ENCODE measurements around the gene TTC7B.

TTC7B gene

DNA sequence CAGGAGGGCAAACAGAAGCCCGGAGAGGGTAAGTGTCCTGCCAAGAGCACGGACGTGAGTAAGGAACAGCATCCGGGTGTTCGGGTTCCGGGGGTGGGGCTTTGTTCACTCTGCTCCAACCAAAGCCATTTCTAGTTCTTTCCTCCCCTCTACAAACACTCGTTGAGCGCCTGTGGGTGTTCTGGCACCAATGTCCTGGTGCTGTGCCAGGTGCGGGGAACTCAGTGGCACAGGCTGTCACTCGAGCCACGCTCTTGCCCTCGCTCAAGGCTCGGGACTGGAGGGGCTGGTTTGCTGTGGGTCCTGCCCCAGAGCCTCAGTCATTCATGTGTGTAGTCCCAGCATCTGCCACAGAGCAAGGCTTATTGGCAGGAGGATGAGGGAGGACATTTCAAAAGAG lies 261.9 kb downstream of the TTC7B start:
- DNase-seq: no peak

DNA sequence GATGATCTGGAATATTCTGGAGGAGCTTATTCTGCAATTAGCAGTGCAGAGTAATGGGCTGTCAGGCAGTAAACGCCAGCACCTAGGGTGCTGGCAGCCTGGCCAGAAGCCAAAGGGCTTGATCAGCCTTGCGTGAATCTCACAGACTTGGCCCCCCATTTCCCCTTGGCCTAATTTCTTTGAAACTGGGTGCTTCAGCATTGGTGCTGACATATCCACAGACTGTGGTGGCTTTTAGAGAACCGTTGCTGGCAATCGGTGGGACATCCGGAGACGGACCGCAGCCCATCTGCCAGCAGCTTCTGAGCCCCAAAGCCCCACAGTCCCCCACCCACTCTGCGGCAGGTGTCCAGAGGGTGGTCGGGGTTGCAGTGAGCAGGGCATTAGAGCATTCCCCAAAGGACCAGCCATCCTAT lies 262.3 kb downstream of the TTC7B start:
- DNase-seq: peak in 1 of 2 experiments; percentile 36

DNA sequence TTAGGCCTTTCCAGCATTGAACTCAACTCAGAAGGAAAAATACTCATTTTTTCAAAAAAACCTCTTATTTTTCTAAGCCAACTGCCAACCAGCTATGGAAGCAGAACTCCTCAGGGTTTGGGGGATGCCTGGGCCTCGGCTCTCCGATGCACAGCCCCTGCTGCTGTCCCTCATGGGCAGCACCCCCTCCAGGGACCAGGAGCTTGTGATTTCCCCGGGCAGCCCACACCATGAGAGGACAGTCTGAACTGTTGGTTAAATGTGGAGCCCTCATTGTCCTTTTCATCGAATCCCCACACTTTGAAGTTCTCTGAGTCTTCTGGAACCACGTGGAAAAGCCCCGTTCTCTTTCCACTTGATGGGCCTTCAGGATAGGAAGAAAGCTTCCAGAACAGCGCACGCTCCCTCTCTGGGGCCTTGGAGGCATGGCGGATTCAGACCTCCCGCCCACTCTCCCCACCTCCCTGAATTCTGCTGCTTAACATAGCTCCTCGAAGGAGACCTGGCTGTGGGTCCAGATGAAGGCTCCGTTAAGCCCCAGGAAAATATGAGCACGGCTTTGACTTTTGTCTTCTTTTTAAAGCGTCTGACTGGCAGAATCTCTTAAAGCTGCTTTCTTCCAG lies 262.8 kb downstream of the TTC7B start:
- DNase-seq: no peak

DNA sequence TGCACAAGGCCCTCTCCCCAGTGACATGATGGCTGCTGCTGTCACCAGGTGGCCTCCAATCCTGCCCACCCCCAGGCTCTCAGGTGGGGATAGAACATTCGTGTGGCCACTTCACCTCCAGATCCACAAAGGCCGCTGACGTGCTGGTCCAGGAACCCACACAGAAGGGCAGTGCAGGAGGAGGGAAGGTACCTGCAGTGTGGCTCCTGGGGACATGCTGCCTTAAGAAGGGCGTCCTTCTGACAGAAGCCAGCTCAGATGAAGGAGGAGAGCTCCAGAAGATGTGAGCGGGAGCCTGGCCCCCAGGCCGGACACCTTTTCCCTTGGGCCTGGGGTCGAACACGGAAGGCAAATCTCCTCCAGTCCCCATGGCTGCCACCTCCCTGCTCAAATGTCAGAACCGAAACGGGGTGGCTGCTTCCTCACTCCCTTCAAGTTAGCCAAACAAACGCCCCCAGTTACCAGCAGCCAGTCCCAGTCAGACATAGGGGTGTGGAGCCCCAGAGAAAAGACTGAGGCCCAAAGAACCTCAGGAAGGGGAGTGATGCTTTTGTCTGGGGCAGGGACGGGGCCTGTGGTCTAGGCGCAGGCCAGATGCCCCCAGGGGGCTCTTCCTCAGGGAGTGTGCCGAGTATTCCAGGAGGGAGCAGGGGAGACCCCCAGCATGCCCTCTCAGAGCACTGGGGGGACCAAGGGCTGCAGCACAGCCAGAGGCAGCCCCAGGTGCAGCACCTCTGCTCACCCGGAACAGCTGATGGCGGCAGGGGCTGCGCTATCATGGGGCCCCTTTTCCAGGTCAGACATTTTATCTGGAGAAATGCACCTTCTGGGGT lies 263.5 kb downstream of the TTC7B start:
- DNase-seq: no peak

DNA sequence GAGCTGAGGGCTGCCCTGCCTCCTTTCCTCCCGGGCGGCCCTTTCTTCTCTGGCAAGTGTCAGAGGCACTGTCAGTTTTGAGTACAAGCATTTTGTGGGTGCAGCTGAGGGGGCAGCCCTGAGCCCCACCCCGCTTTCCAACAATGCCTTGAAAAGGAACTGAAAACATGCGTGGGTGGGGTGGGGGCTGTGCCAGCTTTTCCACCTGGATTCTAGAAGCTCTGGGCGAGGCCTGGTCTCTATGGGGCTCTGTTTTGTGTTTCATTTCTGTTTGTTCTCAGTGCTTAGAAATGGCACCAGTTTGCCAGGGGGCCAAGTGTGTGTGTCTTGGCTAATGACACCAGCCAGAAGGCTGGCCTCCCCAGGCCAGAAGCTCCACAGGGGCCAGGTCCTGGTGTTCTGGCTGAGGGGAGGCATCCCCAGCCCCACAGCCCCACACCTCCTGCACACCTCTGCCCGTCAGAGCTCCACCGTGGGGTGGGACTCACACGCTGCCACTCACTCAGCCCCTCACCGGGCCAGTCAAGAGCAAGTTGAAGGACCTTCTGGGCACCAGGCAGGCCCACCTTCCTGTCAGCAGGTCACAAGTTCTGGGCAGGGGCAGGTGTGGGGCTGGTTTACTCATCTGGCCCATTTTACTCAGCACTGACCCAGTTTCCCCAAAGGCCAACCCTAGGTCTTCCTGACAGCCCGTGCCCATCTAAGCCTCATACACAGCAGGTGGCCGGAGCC lies 264.3 kb downstream of the TTC7B start:
- DNase-seq: no peak

DNA sequence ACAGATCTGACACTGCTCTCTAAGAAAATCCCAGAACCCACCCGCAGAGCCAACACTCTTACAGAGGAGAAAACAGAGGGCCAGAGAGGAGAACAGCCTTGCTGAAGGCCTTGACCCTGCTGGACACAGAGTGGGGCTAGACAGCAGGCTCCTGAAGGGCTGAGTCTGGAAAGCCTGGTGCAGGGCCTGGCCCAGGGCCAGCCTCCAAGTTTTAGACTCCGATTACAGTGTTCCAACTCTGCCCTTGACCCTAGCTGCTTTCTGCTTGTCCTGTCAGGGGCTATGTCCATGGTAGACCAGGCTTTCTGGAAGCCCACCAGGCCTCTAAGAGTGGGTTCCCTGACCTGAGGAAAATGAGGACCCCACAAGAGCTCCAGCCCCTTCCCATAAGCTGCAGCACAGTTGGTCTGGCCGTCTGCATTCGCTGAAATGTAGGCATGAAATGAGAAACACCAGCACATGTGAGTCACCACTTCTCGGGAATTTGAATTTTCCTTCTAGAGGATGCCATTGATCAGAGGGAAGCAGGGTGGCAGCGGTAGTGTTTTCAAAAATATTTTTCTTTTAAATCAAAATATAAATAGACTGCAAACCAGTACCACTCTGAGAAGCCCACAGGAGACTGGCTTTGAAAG lies 265.0 kb downstream of the TTC7B start:
- no peak for DNase-seq

DNA sequence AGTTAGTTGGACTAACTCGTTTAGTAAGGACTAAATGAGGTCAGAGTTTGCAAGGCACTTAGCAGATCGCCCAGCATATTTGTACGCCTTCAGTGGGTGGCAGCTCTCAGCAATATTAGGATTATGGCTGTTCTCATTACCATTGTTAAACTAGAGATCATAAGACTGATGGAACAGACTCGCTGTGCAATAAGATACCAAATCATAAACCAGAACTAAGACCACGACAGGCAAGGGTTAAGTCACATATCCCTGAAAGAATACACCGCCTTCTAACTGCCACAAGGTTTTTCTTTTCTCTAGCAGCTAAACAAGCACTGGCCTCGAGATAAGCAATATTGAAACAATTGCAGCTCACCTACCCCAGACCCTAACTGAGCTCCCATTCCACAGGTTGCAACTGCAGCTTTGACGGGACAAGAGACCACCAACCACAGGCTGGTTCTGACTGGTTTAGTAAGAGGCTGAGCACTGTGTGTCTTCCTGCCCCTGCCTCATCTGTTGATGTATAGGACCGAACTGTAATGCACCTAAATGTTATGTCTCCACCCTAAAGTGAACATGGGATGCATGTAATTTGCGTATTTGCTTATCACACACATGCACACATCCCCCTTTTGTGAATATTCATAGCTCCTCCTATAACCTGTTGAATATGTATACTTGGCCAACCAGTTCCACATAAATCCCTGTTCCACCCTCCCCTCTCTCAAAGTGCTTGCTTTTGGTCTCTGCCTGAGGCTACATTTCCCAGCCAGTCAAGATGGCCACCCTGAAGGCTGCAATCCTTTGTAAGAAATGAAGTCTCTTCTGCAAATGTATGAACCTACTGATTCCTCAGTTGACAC lies 266.2 kb downstream of the TTC7B start:
- DNase-seq: no peak

DNA sequence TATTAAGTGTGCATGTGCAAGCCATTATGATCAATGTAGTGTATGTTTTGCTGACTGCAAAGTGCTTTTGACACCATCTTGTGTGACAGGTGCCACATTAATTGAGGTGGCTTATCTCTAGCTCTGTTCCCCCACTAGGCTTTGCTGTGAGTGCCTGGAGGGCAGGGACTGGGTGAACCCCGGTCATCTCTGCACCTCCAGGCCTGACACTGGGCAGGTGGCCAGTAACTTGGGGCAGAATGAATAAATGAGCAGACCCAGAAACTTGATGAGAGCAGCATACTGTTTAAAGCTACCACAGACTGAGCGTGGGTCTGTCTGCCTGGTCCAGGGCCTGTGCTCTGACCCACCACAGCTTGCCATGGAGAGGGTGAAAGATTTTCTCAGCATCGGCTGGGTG lies 267.8 kb downstream of the TTC7B start:
- peak; percentile 48 to 86 for DNase-seq

DNA sequence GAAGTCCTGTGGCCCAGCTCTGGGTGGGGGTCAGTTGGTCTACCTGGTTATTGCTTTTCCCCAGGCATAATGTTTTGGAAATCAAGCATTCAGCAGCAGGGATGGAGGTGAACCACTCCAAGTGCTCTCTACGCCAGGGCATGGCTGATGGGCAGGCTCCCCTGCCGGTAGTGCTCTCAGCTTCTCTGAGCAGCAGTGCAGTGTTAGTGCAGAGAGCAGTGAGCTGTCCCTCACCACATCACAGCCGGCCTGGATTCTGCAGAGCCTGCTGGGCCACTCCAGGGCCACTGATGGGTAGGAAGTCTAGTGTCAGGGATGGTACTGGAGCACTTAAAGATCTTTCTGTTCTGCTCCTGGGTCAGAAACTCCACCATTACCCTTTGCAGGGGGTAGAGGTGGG lies 268.3 kb downstream of the TTC7B start:
- peak in 1 of 2 experiments; percentile 66 for DNase-seq

DNA sequence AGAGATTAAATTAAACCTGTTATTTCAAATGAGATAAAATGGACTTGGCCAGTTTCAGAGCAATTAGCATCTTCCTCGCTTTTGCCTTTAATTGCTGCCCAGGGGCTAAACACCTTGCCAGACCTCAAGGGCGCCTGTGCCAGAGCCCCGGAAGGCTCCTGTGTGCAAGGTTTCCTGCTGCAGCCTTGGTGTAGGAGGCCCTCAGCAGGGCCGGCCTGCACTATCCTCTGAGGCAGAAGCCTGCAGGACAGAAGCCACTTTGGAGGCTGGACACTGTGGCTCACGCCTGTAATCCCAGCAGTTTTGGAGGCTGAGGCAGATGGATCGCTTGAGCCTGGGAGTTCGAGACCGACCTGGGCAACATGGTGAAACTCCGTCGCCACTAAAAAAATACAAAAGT lies 269.0 kb downstream of the TTC7B start:
- DNase-seq: no peak

DNA sequence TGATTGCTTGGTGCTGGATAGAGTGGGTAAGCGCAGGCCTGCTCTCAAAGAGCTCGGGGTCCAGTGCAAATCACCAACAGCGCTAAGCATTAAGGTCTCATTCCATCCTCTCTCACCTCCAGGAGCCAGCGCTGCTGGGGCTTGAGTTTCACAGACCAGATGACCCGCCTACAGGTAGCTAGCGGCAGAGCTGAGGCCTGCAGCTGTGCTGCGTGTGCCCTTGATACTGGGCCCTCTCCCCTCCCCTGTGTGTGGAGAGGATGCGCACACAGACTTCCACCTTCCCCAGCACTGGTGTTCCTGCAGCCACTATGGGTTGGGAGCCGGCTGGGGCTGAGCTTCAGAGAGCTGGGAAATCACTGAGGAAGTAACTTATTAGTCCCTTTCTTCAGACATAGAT lies 269.5 kb downstream of the TTC7B start:
- DNase-seq: peak in 1 of 2 experiments; percentile 27

DNA sequence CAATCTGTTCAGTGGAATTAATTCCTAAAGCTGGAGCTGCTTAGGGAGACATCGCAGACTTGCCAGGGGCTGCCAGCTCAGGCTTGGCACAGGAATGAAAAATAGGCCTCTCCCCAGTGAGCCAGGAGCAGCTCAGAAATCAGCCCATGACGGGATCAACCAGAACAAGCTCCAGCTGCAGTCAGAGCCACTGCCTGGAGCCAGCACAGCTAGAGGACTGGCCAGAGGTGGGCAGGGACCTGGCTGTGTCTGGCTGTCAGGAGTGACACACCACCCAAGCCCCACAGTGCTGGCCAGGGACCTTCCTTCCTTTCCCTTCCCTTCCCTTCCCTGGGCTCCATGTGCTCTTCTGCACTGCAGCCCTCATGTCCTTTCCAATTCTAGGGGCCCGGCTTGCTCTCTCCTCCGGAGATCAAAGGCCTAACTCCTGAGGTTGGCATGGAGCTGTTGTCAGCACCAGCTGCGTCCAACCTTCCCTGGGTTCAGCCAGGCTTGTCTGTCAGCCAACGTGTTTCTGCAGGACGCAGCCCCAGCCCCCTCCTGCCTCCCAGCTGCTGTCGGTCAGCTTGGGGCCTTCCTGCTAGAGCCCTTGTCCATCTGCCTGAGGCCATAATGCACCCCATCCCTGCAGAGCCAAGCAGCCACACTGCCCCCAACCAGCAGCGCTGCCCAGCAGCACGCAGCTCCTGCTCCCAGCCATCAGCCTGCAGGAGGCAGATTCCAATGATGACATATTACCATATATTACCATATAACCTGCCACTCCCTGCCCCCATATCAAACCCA lies 270.1 kb downstream of the TTC7B start:
- peak in 1 of 2 experiments; percentile 24 for DNase-seq

DNA sequence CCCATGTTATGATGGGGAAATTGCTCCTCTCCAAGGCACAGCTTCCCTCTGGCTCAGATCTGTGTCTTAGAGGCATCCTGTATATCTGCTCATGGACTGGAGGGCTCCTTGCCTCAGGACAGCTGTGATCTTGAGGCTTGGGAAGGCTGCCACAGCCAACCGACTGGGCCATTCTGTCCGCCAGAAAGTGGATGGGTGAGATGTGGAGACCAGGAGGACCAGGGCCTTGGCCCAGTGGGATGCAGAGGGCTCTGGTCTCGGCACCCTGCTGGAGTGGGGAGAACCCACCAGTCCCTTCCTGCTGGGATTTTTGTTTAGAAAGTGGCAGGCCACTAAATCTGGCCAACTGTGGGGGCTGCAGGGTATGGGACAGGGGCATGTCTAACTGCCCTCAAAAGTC lies 270.8 kb downstream of the TTC7B start:
- no peak for DNase-seq

DNA sequence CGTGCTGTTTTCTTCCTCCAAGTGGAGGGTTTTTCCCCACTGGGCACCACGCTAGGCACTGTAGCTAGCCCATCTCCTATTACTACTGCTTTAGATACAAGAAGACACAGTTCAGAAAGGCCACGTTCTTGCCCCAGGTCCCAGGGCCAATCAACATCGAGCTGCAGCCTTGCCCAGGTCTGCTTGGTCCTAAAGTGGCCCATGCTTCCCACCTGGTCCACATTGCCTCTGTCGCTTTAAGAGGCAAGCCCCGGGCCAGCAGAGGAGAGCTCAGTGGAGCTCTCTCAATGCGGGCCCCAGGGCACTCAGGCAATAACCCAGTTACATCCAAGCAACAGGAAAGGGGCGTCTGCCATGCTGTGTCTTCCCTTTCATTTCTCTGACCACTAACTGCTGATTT lies 271.3 kb downstream of the TTC7B start:
- DNase-seq: no peak

DNA sequence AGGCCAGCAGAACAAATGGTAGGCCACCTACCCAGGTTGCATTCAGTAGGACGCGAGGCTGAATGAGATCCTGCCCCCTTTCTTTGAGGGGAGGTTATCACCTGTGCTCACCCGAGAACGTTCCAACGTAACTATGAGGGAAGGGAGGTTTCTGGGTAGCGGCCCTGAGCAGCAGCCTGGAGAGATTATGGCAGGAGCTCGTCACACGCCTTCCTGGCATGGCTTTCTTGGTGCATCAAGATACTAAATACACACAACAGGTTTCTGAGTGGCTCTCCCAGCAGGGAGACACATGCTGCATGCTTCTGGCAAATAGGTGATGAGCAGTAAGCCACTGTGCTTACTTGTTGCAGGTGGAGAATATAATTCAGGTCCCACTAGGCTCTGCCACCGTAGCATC lies 271.7 kb downstream of the TTC7B start:
- no peak for DNase-seq

DNA sequence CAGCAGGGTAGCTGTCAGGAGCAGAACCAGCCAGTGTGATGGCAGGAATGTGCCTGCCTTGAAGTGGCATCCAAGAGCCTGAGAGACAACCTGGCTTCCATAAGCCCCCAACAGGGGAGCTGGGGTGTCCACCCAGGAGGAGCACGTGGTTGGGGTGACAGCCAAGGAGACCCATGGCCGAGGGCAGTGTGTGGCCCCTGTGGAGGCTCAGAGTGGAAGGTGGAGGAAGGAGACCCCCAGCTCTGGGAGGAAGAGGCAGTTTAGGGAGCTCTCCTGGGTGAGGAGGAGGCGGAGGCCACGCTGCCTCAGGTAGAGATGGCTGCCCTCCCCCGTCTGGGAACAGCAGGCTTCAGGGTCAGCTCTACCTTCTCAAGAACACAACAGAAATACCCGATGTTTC lies 272.4 kb downstream of the TTC7B start:
- no peak for DNase-seq

DNA sequence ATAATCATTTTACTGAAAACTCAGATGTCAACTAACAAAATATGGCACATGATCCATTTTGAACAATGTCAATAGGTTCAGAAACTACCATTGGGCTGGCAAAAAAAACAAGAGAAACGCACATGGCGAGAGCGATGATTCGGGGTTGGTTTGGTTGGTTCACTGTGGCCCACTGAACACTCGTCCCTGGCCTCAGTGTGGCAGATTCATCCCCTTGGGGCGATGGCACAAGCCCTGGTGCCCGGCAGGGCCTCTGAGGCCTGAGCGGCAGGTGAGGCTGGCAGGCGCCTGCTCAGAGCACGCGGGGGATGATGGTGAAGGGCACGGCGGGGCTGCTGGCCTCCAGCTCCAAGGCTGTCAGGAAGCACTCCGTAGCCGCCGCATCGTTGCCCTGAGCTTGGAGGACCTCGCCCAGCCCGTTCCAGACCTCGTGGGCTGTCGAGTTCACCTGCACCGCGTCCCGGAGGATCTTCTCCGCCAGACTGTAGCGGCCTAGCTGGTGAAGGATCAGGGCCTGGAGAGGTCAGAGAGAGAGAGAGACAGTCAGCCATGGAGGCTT lies 275.1 kb downstream of the TTC7B start:
- no peak for DNase-seq

DNA sequence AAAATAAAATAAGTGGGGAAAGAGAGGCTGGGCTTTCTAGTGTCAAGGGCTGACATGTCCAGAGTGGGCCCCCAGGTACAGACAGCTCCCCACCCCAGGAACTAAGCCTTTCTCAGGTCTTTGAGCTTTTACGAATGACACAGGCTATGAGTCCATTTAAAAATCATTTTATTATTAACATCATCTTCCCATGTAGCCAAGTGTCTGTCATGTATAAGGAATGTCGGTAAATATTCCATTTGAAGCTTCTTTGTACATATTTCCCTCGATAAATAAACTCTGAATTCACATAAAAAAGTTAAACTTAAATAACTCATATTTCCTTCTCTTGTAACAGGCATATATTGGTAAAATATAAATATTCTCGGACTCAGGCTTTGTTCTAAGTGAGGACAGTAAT lies 275.8 kb downstream of the TTC7B start:
- no peak for DNase-seq

DNA sequence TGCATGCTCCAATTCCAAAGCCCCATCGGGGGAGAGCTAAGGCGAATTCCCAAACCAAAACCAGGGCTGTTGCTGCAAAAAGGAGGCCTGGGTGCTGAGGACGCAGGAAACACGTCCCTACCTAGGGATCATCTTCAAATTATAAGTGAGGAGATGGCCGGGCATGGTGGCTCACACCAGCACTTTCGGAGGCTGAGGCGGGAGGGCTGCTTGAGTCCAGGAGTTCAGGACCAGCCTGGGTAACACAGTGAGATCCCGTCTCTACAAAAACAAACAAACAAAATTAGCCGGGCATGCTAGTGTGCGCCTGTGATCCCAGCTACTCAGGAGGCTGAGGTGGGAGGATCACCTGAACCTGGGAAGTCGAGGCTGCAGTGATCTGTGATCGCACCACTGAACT lies 276.2 kb downstream of the TTC7B start:
- no peak for DNase-seq

DNA sequence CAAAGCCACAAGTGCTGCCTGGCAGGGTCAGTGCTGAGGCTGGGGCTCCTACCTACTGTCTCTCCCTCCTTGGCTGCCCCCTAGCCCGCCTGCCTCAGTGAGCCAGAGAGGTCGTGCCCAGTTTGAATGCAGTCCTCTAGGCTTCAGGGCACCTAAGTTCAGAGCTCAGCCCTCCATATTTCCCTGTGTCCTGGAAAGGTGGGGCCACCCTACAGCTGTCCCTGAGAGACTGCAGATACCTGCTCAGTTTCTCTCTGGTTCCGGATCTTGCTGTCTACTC lies 276.8 kb downstream of the TTC7B start:
- DNase-seq: no peak

DNA sequence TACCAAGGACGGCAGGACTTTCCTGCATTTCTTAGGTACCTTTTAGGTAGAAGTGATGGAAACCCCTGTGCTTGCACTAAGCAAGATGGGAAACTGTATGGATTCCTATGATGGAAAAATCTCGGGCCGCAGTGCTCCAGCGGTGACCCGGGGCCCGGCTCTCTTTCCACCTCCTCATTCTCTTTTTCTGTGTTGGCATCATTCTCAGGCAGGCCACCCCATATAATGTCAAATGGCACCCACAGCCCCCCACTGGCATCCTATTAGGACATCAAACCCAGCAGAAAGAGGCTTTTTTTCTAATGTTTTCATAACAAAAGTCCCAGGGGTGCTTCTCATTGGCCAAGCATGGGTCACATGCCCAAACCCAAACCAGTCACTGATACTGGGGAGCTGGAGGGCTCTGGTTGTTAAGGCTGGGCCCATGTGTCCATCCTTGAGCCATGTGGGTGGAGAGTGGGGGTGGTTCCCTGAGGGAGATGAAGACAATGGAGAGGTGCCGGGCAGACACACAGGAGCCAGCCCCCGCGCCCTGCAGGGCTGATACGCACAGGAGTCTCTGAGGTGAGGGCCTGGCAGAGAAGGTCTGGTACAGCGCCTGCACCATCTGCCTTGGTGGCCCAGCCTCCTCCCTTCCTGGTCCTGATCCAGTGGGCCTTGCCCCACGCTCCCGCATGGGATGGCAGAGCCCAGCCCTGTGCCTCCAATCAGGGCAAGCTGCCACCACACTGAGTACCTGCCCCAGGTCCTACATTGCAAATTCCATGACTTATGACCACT lies 277.3 kb downstream of the TTC7B start:
- no peak for DNase-seq
